B cell (primary cell): ENCODE results near the gene VAV3.

Source experiments
- CTCF ChIP-seq: fragments of 200-600 bp; IDR thresholded peaks from one replicate; pipeline ENCODE4 v1.8.0; 2022; ENCODE audit warnings: antibody characterized with exemption, mild to moderate bottlenecking
- EZH2 ChIP-seq: IDR thresholded peaks from 2 replicates; pipeline ENCODE4 v1.6.1; 2012; ENCODE audit warnings: borderline replicate concordance, low read depth, mild to moderate bottlenecking, moderate library complexity, low read length; ENCODE audit not compliant: insufficient read depth, poor library complexity, severe bottlenecking

- TF ChIP-seq CTCF (no peak), EZH2 (no peak)
These were observed 98.1 kb downstream of the VAV3 start for GRCh38 chr1:107866870-107867269.
